ENCODE measurements around the gene COL7A1.
A peak's percentile ranks its signal among the peaks of the same experiment; 100 is the strongest.

COL7A1 gene

DNA sequence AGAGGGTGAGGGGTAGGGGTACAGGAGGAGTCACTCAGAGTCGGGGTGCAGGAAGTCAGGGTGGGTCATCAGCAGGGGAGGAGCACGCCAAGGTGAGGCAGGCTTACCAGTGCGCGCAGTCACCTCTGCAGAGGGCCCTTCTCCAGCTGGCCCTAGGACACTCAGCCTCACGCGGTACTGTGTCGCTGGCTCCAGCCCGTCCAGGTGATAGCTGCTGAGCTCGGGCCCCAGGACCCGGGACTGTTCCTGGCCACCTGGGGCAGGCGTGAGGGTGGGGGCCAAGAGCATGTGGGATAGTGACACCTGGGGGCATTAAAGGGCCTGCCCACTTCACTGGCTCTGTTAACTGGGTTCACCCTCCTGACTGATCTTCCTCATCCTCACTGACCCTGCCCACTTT, 7.4 kb downstream of the COL7A1 start:
- DNase-seq, result no peak

DNA sequence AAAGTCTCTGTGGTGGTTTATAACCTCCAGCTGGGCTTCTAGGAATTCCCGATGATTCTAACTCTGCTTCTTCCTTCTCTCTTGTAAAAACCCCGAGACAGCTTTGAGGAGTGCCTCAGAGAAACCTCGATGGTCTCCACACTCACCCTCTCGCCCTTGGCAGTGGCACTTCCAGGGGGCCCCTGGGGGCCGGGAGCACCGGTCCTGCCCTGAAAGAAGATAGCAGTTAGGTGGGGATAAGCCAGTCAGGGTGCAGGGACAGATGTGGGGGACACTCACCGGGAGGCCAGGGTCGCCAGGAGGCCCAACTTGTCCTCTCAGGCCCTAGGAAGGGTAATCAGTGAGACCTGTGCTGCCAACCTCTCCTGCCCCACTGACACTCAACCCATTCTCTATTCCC, 9.7 kb downstream of the COL7A1 start:
- DNase-seq, result no peak

GRCh38 chr3:48584836-48585235, 10.3 kb downstream of the COL7A1 start:
- DNase-seq, result no peak

GRCh38 chr3:48581621-48582481, 13.3 kb downstream of the COL7A1 start:
- no peak for DNase-seq

- no peak for DNase-seq
Measured at GRCh38 chr3:48576647-48577046, 18.5 kb downstream of the COL7A1 start.

DNA sequence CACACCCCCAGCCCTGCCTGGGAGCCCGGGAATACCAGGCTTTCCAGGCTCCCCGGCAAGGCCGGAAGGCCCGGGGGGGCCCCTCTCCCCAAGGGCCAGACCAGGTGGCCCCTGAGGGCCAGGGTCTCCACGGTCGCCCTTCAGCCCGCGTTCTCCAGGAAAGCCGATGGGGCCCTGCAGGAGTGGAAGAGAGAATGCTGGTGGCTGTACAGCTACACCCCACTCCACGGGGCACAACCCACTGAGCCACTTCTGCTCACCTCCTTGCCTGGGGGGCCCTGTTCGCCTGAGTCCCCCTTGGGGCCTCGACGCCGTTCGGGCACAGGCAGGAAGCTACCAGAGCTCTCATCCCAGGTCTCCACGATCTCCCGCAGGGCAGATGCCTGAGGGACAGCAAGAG, 19.8 kb downstream of the COL7A1 start:
- DNase-seq, result no peak

DNA sequence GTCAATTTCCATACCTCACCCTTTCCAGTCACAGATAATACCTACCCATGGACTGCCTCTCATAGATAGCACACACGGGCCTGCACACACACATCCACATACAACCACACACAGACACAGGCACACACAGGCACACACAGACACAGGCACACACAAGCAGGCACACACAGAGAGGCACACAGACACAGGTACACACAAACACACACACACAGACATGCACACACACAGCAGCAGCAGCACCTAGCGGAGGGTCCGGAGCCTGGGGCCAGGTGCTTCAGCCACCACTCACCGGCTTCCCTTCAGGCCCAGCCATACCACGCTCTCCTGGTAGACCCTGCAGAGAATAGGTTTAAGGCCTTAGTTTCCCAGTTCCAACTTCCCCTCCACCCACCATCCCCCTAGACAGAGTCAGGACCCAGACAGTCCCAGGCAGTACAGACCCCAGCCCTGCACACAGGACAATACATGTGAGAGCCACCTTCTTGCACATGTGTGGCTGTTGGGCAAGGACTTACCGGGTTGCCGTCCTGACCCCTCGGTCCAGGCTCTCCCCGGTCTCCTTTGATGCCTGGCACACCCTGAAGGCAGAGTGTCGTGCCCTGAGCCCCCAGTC, 21.1 kb downstream of the COL7A1 start:
- no peak for DNase-seq

DNA sequence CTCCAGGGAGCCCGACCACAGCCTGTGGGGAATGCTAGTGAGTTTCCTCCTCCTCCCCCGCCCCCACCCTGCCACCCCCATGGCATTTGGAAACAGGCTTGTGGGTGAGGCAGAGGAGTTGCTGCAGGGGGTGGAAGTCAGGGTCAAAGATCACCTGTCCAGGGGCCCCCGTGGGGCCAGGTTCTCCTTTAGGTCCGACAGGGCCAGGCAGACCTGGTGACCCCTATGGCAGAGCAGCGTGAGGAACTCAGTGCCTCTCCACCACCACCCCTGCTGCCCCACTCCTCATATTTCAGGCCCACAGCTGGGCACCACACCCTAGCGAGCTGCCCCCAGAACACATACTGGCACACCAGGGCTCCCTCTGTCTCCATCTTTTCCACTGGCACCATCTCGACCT, 22.6 kb downstream of the COL7A1 start:
- no peak for DNase-seq

- DNase-seq, result no peak
Measured at GRCh38 chr3:48571938-48572337, 23.2 kb downstream of the COL7A1 start.

DNA sequence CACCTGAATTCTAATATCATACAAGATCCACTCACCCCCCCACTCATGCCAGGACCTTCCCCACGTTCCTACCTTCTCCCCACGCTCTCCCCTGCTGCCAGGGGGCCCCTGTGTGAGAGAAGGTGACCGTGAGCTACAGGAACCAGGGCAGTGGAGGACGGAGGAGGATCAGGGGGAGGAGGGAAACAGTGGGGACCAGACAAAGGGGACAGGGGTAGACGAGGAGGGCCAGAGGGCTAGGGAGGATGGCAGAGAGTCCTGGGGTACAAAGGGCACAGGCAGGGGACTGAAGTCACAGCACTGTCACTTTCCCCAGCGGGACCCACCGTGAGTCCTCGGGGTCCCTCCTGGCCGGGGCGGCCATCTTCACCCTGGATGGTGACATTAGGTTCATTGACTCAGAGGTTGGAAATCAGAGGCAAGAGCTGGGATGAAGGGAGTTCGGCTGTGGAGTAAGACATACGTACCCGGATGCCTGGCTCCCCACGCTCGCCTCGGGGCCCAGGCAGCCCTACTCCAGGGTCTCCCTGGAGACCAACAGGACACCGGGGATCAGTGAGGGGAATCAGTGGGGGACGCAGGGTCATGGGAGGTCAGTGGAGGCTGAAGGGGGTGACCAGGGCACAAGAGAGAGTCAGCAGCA, 25.2 kb downstream of the COL7A1 start:
- DNase-seq, result no peak

- DNase-seq, result no peak
Measured at GRCh38 chr3:48569400-48569799, 25.7 kb downstream of the COL7A1 start.

GRCh38 chr3:48568476-48568875, 26.7 kb downstream of the COL7A1 start:
- DNase-seq, result no peak

GRCh38 chr3:48567500-48567899, 27.6 kb downstream of the COL7A1 start:
- no peak for DNase-seq

DNA sequence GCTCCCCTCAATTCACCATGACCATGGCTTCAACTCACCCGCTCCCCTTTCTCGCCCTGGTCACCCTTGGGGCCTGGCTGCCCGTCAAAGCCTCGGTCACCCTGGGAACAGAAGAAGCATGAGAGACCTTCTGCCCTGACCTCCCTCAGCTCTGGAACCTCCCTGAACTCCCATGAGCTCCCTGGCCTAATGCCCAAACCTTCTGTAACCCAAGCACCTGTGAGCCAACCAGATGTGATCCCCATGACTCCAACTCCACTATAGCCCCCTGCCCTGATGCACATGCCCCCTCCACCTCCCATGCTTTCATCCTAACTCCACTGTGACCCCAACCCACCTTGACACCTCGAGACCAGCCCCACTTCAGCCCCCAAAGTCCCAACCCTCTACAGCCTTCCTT, 28.0 kb downstream of the COL7A1 start:
- no peak for DNase-seq

- DNase-seq, result no peak
Measured at GRCh38 chr3:48566401-48566760, 28.7 kb downstream of the COL7A1 start.

DNA sequence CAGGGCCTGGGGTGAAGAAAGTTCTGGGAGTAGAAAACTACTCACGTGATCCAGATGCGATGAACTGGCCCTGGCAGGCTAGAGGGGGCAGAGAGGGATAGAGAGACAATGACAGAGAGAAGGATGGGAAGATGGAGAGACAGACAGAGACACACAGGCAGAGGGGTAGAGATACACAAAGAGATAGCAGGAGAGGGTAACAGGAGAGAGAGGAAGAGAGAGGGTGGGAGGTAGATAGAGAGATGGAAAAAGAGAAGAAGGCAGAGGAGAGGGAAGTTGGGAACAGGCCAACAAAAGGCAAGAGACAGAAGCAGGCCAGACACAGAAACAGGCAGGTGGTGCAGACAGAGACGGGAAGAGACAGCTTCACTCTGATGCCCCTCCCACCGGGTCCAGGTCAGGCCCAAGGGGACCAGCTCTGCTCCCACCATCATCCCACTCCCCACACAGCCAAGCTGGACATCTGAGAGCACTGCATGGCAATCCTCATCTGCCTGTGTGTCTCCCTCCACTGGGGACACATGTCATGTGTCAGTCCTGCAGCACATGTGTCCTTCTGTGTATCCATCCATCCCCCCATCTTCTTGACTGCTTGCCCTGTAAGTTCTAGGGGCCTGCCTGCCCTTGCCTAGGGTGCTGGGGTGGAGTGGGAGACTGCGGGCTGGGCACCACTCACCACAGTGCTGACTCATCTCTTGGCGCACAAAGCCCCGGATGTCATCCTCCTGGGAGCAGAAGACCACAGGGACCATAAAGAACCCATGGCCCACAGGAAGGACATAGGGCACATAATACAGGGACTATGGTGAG, 29.3 kb downstream of the COL7A1 start:
- peak; percentile 36 to 40 for DNase-seq

DNA sequence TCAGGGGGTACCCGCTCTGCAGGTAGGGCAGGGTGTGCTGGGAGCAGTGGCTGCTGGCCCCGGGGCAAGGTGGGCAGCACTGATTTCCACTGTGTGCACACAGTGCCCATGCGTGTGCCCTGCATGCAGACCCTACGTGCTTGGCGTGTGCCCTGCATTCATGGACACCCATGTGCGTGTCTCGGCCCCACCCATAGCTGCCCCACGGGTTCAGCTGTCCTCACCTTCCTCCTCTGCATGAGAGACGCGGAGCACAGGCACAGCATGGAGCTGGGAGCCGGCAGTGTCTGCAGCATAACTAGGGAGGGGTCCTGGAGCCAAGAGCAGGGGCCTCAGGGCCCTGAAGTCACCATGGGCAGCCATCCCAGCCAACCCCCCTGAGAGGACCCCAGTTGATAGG, 29.9 kb downstream of the COL7A1 start:
- DNase-seq, result no peak

DNA sequence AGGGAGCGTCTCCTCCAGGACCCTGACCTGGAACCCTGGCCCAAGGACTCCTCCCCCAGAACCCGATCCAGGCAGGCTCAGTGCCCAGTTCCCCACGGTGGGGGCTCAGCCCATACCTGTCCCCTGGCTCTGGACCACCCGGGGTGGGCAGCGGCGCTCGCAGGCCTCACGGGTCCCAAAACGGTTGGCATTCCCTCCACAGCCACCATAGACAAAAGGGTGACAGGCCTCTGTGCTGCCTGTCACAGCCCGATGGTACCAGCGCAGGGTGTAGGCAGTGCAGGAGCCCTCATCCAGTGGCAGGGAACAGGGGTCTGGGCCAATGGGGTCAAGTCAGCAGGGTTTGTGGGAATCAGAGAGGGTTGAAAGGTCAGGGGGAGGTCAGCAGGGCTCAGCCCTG, 30.5 kb downstream of the COL7A1 start:
- DNase-seq, result no peak

DNA sequence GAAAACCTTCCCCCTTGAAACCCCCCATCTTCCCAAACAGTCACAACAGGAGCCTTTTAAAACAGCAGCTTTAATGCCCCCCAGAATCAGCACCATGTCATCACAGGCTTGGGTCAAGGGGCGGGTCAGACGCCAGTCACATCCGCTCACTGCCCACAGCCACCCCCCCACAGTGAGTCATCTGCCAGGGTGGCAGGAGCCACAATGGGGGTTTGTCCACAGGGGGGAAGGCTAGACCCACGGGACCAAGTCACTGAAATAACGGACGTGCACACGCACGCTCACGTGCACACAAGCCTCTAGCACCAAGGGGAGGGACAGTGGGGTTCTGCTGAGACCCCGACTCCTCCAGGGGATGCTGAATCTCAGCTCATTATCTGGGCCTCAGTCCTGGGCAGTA, 31.1 kb downstream of the COL7A1 start:
- peak in 1 of 2 experiments; percentile 9 for DNase-seq

GRCh38 chr3:48563382-48563918, 31.7 kb downstream of the COL7A1 start, which contains the start of gene UCN2:
TSS of gene UCN2 (minus strand) at chr3:48563781. CDS start at chr3:48563124, 657 bp downstream.
- DNase-seq, result peak in 1 of 2 experiments; percentile 7

- DNase-seq, result no peak
Measured at GRCh38 chr3:48562367-48563095, 32.6 kb downstream of the COL7A1 start.

Measured in Kasumi-1 (cell line).